ENCODE data around the gene PPP1R16B. TPM values are rescaled to one million over a fixed set of nuclear protein-coding genes. Genes with fewer than 3 reads are reported as not detected.

Gene PPP1R16B
- total and polyA plus RNA-seq, 11 donors, result 1.9 to 12.2 (median 6.9) TPM

DNA sequence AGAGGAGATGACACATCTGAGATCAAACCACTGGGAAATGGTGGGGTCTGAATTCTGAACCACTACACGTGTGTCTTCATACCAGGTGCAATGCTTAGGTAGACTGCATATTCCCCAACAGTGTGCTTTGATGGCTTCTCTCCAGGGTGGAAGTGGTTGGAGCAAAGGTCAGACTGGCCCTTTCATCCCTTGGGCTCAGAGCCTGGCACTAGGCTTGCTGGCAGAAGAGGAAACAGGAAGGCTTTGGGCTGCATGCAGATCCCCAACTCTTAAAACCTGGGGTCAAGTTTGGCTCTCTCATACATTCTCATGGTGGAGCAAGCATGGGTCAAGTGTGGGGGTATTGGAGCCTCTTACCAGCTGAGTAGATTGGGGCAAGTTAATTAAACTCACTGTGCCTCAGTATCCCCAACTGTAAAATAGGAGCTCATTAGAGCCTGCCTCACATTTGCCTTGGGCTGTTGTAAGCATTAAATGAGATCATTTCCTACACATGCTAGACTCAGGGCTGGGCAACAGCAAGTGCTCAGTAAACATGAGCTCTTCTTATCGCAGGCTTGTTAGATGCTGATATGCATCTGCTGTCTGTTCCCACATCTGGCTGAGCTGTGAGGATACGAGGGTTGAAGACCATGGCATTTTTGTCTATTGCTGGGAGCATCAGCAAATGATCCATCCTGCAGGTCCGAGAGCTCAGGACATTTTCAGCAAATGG lies 69.1 kb downstream of the PPP1R16B start:
- H3K9me3 ChIP-seq, result peaks cover 0 to 1% (median 0%) of the 10 kb centered on the region in 12 donors
- H3K4me1 ChIP-seq, result peaks cover 0 to 61% (median 30%) of the 10 kb centered on the region in 12 donors
- H3K27ac ChIP-seq, result peak overlapping the region in 10 of 12 donors; percentile 16 to 77 (median 54)
- peak overlapping the region in 1 of 12 donors; percentile 25 for H3K4me3 ChIP-seq
- intact Hi-C loops (cut with DNase I), result loop anchor here in 5 of 10 donors (5.0 to 10.0 kb wide), 5 partner anchors 47 to 77 kb away; partner anchors contain the start of gene PPP1R16B (in 2 of the 5)
- ATAC-seq (peak in 3 of 4 donors; percentile 23 to 42 (median 28)), DNase-seq (no peak)
- H3K27me3 ChIP-seq, result peaks cover 0 to 36% (median 3%) of the 10 kb centered on the region in 9 donors
- no peaks in the 10 kb centered on the region for H3K36me3 ChIP-seq
- WGBS, 4 donors, result 24 to 33% (median 24%) methylated on average over 4 of the region's 4 CpGs
- TF ChIP-seq CTCF (IDR thresholded peaks at IDR 0.05) (no peak), POLR2A (IDR thresholded peaks at IDR 0.05) (no peak)

GRCh38 chr20:38875175-38875993 lies 69.9 kb downstream of the PPP1R16B start:
- Histone ChIP-seq H3K27ac (peak overlapping the region in 10 of 12 donors; percentile 16 to 77 (median 54)), H3K9me3 (no peaks in the 10 kb centered on the region), H3K4me1 (peaks cover 0 to 56% (median 28%) of the 10 kb centered on the region in 12 donors), H3K27me3 (peaks cover 0 to 39% (median 3%) of the 10 kb centered on the region in 9 donors), H3K4me3 (peak overlapping the region in 1 of 12 donors; percentile 25), H3K36me3 (no peaks in the 10 kb centered on the region)
- WGBS, 4 donors, result 18 to 24% (median 20%) methylated on average over 11 of the region's 11 CpGs
- TF ChIP-seq CTCF (IDR thresholded peaks at IDR 0.05) (no peak), POLR2A (IDR thresholded peaks at IDR 0.05) (no peak)
- intact Hi-C loops (cut with DNase I), result loop anchor here in 4 of 10 donors (5.0 to 10.0 kb wide), 5 partner anchors 48 to 78 kb away; partner anchors contain the start of gene PPP1R16B (in 2 of the 4)
- ATAC-seq, result peak; percentile 61 to 83 (median 70)
- DNase-seq, result peak in 1 of 5 donors; percentile 37

DNA sequence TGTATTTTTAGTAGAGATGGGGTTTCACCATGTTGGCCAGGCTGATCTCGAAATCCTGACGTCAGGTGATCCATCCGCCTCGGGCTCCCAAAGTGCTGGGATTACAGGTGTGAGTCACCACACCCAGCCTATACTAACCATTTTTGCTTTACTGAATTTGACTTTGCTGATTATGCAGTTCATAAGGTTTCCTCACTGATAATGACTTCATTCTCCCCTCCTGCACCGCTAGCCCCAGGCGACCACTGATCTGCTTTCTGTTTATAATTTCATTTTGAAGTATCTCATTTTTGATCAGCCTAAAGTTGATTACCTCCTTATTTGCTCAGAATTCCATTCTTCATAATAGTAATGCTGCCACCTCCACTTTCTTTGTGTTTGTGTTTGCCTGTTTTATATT lies 72.0 kb downstream of the PPP1R16B start:
- ATAC-seq, result no peak
- intact Hi-C loops (cut with DNase I), result loop anchor here in 4 of 10 donors (5.0 to 10.0 kb wide), 5 partner anchors 50 to 80 kb away; partner anchors contain the start of gene PPP1R16B (in 2 of the 4)
- Histone ChIP-seq H3K9me3 (no peaks in the 10 kb centered on the region), H3K4me1 (peaks cover 0 to 53% (median 24%) of the 10 kb centered on the region in 12 donors), H3K36me3 (no peaks in the 10 kb centered on the region), H3K27ac (no peak overlapping the region), H3K27me3 (peaks cover 0 to 48% (median 3%) of the 10 kb centered on the region in 9 donors), H3K4me3 (no peak overlapping the region)
- no peak for TF ChIP-seq CTCF (IDR thresholded peaks at IDR 0.05)
- no peak for TF ChIP-seq POLR2A (IDR thresholded peaks at IDR 0.05)
- no peak for DNase-seq
- 92 to 95% (median 94%) methylated on average over 6 of the region's 6 CpGs for WGBS, 4 donors

Measured in heart left ventricle (tissue), 16 donors.